Measurements from ENCODE around the gene FGFRL1. TPM values are rescaled to one million over a fixed set of nuclear protein-coding genes. Genes with fewer than 3 reads are reported as not detected.

FGFRL1 gene
- polyA plus RNA-seq, 1 donor (not counting 4 experiments of a cell fraction or from before 2014, with no cell fraction given): 2.8 TPM

- no peaks in the 10 kb centered on the region for H4K20me1 ChIP-seq (ENCODE audit: control insufficient read depth, extremely low read depth, insufficient read depth, low read length)
- no peak overlapping the region for H3K4me3 ChIP-seq (ENCODE audit: control insufficient read depth in 2 of 3, extremely low read depth in 1 of 3, insufficient read depth in 2 of 3, low read depth in 1 of 3, low read length in 3 of 3)
- H3K4me2 ChIP-seq (ENCODE audit: control insufficient read depth, extremely low read depth, insufficient read depth, low read depth, low read length): no peak overlapping the region
- H2AFZ ChIP-seq (ENCODE audit: control insufficient read depth, low read length): no peak overlapping the region
- H3K27me3 ChIP-seq (ENCODE audit: control insufficient read depth, extremely low read depth, insufficient read depth, low read length): peaks cover 85% of the 10 kb centered on the region
- no peaks in the 10 kb centered on the region for H3K79me2 ChIP-seq (ENCODE audit: control insufficient read depth, insufficient read depth, low read length)
- H3K27ac ChIP-seq (ENCODE audit: control insufficient read depth, insufficient read depth, low read length): no peak overlapping the region
- no peak overlapping the region for H3K9ac ChIP-seq (ENCODE audit: control insufficient read depth, extremely low read depth, insufficient read depth, low read length)
- no peaks in the 10 kb centered on the region for H3K36me3 ChIP-seq (ENCODE audit: control insufficient read depth in 2 of 2, extremely low read depth in 1 of 2, insufficient read depth in 2 of 2, low read length in 2 of 2)
- DNase-seq (ENCODE audit: low read depth, low spot score) (no peak), FAIRE-seq (no peak)
- H3K9me1 ChIP-seq (ENCODE audit: control insufficient read depth, extremely low read depth, insufficient read depth, low read length): no peaks in the 10 kb centered on the region
- TF ChIP-seq EZH2 (IDR thresholded peaks at IDR 0.05; ENCODE audit: low read length) (no peak), CTCF (optimal IDR thresholded peaks at IDR 0.05 in 1 of 3, IDR thresholded peaks at IDR 0.05 in 1 of 3, conservative IDR thresholded peaks at IDR 0.05 in 1 of 3; ENCODE audit: extremely low read depth in 1 of 3, insufficient read depth in 2 of 3, low read length in 3 of 3) (no peak)
- no peaks in the 10 kb centered on the region for H3K4me1 ChIP-seq (ENCODE audit: control insufficient read depth, extremely low read depth, insufficient read depth, low read length)
- no peaks in the 10 kb centered on the region for H3K9me3 ChIP-seq (ENCODE audit: control insufficient read depth, low read depth, low read length)
- dilution Hi-C loops (cut with MboI; ENCODE audit: extremely low pct_ligation_motif_present, low sequenced_read_pairs): no loop called here
Measured at GRCh38 chr4:1002631-1003251, 8.7 kb upstream of the FGFRL1 start.

- H3K79me2 ChIP-seq (ENCODE audit: control insufficient read depth, insufficient read depth, low read length): no peaks in the 10 kb centered on the region
- no peaks in the 10 kb centered on the region for H3K36me3 ChIP-seq (ENCODE audit: control insufficient read depth in 2 of 2, extremely low read depth in 1 of 2, insufficient read depth in 2 of 2, low read length in 2 of 2)
- no peak overlapping the region for H3K27ac ChIP-seq (ENCODE audit: control insufficient read depth, insufficient read depth, low read length)
- dilution Hi-C loops (cut with MboI; ENCODE audit: extremely low pct_ligation_motif_present, low sequenced_read_pairs): no loop called here
- FAIRE-seq (no peak), DNase-seq (ENCODE audit: low read depth, low spot score) (no peak)
- no peaks in the 10 kb centered on the region for H3K9me3 ChIP-seq (ENCODE audit: control insufficient read depth, low read depth, low read length)
- TF ChIP-seq CTCF (optimal IDR thresholded peaks at IDR 0.05 in 1 of 3, IDR thresholded peaks at IDR 0.05 in 1 of 3, conservative IDR thresholded peaks at IDR 0.05 in 1 of 3; ENCODE audit: extremely low read depth in 1 of 3, insufficient read depth in 2 of 3, low read length in 3 of 3) (no peak), EZH2 (IDR thresholded peaks at IDR 0.05; ENCODE audit: low read length) (peak; percentile 67)
- peaks cover 85% of the 10 kb centered on the region for H3K27me3 ChIP-seq (ENCODE audit: control insufficient read depth, extremely low read depth, insufficient read depth, low read length)
- no peaks in the 10 kb centered on the region for H3K4me1 ChIP-seq (ENCODE audit: control insufficient read depth, extremely low read depth, insufficient read depth, low read length)
- no peak overlapping the region for H2AFZ ChIP-seq (ENCODE audit: control insufficient read depth, low read length)
- H3K4me2 ChIP-seq (ENCODE audit: control insufficient read depth, extremely low read depth, insufficient read depth, low read depth, low read length): no peak overlapping the region
- H4K20me1 ChIP-seq (ENCODE audit: control insufficient read depth, extremely low read depth, insufficient read depth, low read length): no peaks in the 10 kb centered on the region
- no peak overlapping the region for H3K4me3 ChIP-seq (ENCODE audit: control insufficient read depth in 2 of 3, extremely low read depth in 1 of 3, insufficient read depth in 2 of 3, low read depth in 1 of 3, low read length in 3 of 3)
- H3K9me1 ChIP-seq (ENCODE audit: control insufficient read depth, extremely low read depth, insufficient read depth, low read length): no peaks in the 10 kb centered on the region
- no peak overlapping the region for H3K9ac ChIP-seq (ENCODE audit: control insufficient read depth, extremely low read depth, insufficient read depth, low read length)
Measured at GRCh38 chr4:1003271-1004070, 8.0 kb upstream of the FGFRL1 start.

Measured in keratinocyte (primary cell).